ENCODE results near the gene EMP1. TPM values are rescaled to one million over a fixed set of nuclear protein-coding genes. Genes with fewer than 3 reads are reported as not detected.

EMP1 gene, protein sequence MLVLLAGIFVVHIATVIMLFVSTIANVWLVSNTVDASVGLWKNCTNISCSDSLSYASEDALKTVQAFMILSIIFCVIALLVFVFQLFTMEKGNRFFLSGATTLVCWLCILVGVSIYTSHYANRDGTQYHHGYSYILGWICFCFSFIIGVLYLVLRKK
- 33.4 and 40.3 TPM in 2 replicates for total RNA-seq (2014; rRNA removed; shearing (Covaris generic))

DNA sequence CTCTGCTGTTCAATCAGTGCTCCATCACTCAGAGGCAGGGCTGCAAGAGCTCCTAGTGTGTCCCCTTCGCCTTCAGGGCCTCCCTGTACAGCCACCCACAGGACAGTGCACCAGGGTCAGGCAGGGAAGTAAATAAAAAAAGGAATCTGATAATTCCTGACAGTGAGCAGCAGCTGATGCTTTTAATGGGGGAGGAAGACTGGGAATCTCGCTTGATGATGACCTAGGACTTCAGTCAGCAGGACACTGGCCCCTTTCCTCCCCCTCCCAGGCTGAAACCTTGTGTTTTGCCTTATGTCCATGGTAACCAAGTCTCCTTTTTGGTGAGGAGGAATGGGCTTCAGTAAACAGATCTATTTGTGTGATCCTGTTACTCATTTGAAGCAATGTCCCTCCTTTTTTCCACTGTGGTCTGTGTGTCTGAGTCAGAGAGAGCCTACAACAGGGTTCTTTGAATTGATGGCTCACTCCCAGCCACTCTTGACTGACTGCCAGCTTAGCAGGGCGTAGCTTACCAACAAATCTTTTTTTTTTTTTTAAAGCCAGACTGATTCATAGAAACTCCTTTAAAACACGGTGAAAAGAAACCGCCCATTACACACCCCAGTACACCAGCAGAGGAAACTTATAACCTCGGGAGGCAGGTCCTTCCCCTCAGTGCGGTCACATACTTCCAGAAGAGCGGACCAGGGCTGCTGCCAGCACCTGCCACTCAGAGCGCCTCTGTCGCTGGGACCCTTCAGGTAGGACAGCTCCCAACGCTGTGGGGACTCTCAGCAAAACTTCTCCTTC, at the start of gene EMP1:
Gene EMP1 (plus strand): TSS at position 597 of the 792 bp plus-strand sequence. CDS start 14,785 bp downstream, outside the sequence.
- DNase-seq (ENCODE audit: low spot score) = peak; percentile 98

DNA sequence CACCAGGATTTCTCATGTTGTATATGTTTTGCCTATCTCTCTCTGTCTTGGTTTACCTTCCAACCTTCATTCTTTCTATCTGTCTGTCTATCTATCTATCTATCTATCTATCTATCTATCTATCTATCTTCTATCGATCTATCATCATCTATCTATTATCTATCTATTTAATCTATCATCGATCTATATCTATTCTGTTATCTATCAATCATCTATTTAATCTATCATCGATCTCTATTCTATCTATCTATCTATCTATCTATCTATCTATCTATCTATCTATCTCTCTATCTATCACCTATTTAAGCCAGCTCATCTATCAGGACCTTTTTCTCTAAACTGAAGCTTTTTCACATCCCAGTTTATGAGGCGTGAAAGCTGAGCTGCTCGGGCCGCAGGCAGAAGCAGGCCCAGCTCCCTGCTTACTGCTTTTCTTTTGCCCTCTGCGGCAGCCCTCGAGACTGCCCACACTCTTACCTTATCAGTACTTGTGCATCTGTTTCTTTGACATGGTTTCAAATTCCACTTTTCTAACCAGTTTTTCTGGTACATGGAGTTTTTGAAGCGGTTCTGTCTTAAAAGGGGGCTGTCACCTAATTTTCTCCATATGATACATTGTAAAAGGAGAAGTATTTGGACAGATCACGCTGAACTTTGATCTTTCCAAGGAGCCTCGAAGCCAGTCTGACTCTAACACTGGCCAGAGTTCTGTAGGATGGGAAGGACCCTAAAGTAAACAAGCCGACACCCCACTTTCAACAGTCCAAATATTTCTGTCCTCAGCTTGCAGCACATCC, 48.6 kb upstream of the EMP1 start:
- DNase-seq (ENCODE audit: low spot score) = no peak

DNA sequence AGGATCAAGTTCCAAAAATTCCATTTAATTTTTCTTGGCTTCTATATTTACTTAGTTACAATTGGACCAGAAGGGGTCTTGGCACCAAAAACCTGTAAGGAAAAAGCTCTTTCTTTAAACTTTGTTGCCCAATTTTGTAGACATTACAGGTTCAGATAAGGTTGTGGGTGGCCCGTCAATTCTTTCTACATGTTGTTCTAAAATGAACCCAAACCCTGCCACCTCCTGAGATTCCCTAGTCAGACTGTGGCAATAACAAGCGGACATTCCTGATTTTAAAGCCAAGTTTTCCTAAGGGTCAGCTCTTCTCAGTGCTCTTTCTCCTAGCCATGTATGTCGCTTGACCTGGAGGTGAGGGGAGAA, 48.1 kb upstream of the EMP1 start:
- DNase-seq (ENCODE audit: low spot score) = no peak

DNA sequence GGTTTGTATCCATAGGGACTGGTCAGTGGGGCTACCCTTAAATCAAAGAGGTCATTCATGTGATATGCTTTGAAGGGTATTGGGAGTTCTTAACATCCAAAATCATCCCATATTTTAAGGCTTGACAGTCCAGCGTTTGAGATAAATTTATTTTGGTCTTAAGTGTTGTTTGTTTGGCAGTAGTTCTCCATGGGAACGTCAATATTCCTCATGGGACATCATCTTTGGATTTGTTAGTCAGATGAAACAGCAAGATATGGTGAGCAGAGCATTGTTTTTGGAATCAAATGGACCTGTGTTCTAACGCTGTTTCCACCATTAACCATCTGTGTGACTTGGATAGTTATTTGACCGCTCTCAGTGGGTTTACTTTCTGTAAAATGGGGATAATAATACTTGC, 47.1 kb upstream of the EMP1 start:
- DNase-seq (ENCODE audit: low spot score) = no peak

DNA sequence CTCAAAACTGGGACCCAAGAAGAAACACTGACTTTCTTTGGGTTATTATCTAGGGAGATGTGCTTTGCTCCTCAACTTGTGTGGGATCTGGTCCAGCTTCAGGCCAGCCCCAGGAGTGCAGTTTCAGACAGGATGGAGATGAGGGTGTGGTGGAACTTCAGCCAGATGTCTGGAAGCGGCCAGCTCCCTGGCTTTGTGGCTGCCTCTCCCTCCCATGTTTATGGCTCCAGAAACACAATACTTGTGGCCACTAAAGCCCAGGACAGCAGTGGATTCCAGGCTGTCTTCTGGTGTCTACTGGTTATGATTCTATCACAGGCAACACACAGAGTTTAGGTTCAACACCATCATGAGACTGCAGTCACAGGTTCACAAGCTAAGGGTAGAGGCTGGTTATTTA, 44.2 kb upstream of the EMP1 start:
- no peak for DNase-seq (ENCODE audit: low spot score)

DNA sequence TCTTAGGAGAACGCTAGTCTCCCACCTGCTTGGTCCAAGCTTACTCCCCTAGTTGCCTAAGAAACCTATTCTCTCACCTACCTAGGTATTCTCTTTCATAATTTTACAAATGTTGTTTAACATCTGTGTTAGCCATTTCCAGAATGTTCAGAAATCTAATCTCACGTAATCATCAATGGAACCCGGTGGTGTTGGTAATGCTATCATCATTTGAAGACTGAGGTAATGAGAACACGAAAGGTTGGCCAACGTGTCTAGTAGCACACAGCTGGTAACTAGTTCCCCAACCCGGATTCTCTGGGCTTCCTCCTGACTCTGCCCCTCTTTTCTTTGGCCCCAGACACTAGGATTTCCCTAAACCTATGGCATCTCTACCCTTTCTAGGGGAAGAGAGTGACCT, 43.8 kb upstream of the EMP1 start:
- no peak for DNase-seq (ENCODE audit: low spot score)

DNA sequence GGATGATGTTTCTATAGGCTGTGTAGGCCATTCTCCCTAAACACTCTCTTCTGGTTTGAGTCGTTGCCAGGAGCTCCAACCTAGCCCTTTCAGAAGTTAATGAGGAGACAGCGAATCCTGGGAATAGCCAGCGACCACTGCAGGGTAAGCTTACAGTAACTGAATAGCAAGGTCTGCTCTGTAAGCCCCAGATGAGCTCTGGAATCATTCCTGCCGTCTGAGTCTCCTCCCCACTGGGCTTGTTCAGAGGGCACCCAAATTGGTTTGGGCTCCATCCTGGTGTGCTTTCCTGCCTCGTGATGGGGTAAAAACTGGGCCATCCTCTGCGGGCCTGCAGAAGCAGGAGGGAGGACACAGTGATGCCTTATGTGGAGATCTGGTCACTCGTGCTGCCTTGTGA, 43.3 kb upstream of the EMP1 start:
- no peak for DNase-seq (ENCODE audit: low spot score)

DNA sequence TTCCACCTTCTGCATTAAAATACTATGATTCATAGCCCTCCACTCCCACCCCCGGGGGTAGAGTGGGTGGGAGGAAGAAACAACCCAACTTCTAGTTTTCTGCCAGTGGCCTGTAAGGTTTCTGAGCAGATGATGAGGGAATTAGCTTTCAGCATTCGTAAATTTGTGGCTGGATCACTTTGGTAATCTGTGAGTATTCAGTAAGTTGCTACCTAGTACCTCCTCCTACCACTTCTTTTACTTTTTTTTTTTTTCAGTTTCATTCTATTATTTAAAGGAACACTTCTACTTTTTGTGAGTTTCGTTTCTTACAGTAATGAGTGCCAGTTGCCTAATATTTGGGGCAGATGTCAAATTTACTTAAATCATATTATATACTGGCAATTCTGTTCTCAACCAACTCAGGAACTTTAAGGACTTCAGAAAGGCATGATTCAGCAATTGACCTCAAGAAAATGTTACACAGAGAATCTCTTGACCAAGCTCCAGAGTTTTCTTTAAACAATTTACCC, 42.4 kb upstream of the EMP1 start:
- no peak for DNase-seq (ENCODE audit: low spot score)

DNA sequence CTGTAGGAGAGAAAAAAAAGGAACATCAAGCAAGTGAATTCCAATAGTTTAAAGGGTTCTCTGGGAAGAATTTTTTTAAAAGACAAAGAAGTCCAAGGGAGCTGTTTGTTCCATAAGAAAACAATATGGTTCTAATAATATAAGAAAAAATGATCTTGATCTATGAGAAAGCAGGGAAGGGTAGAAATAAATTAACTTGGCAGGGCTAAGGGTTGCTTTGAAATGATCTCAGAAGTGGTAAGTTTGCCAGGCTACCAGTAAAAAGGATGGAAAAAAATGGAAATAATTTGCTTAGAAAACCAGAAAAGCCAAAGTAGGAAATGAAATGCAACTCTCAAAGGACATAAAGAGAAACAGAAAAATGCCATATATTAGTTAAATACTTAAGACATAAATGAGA, 41.7 kb upstream of the EMP1 start:
- no peak for DNase-seq (ENCODE audit: low spot score)

DNA sequence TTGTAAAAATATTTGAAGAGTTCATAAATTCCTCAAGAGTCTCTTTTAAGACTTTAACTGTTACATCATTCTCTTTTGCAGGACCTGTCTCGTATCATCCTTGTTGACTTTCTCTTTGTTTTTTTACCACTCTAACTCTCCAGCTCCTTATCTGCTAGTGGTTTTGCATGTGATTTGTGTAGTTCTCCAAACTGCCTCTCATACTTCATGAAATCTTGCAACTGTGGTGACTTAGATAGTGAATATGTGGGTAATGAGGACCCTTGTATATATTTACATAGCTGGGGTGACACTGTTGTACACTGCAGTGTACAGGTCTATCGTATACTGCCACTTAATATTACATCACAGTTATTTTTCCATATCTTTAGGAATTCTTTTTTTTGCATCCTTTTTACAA, 40.2 kb upstream of the EMP1 start:
- DNase-seq (ENCODE audit: low spot score) = no peak

DNA sequence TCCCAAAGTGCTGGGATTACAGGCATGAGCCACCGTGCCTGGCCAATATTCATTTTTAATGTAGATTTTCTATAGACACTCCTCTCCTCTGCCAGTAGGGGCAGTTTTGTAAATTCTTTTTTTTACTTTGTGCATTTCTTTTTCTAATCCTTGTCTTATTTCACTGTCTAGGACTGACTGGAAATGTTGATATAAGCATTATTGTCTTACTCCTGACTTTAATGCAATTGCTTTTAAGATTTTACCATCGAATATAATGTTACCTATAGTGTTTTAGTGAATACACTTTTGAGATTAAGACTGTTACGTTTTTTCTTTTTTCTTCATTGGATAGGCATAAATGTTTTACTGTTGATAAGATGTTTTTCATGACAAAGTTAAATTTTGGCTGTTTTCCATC, 35.4 kb upstream of the EMP1 start:
- peak; percentile 25 for DNase-seq (ENCODE audit: low spot score)

DNA sequence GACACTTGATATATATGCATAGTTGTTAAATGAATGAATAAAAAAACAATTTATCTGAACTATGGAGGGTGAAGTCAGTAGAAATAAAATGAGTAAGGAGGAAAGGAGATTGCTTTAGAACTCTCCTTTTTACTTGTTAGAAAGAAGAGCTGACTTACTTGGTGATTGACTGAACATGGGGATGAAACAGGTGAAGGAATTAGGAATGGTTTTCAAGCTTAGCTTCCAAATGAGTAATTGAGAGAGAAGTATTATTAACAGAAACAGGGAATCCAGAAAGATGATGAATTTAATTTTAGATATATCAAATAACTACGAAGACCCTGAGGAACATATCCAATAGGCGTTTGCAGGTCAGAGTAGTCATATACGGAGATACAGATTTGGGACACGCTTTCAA, 33.6 kb upstream of the EMP1 start:
- no peak for DNase-seq (ENCODE audit: low spot score)

DNA sequence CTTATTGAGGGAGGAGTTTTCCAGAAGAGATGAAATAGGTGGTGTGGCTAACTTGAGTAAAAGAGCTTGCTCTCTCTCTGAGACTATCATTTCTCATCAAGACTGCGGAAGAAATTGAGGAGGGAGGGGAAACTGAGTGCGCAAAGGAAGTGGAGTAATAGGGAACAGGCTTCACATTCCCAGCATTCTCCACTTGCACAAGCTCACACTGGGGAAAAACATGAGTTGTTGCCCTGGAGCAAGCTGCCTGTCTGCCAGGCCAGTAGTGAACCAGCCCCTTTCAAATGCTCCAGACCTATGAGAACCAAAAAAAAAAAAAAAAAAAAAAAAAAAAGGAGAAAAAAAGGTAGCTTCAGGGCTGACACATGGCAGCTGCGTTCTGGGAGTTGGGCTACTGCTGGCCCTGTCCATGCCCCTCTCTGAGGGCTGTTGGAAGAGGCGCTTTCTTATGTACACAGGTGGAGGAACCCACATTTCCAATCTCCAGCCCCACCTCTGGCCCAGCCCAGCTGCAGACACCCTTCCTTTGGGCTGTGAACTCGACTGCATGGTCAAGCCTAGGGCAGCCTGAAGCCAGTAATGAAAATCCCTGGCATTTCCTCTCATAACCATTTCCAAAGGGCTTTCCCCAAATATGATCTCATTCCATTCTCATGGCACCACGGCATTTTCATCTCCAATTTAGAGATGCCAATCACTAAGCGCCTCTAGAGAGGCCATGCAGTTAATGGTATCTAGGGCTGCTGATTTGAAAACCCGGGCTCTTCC, 32.5 kb upstream of the EMP1 start:
- DNase-seq (ENCODE audit: low spot score) = no peak

DNA sequence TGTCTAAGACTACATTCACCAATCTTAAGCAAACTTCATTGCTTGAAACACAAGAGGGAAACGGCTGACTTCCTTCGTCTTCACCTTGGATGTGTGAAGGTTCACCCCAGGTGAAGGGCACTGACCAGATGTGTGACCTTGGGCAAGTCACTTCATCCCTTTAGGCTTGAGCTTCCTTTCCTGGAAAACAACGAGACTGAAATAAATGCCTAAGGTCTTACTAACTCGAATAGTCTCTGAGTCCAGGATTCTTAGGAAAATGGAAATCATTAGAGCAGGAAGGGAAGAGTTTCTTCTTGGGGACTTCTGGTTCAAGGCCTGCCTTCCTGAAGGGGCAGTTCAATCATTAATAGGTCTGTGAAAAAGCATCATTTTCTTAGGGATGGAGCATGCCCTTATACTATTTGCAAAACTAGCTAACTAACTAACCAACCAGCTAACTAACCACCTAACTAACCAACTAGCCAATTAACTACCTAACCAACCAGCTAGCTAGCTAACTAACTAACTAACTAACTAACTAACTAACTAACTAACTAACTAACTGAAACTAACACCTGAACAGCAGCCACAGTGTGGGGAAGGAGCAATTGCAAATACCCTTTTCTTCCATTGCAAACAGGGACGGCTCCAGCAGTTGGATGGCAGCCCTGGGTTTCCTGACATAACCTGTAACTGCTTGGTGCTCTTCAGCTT, 31.5 kb upstream of the EMP1 start:
- DNase-seq (ENCODE audit: low spot score) = peak; percentile 23

DNA sequence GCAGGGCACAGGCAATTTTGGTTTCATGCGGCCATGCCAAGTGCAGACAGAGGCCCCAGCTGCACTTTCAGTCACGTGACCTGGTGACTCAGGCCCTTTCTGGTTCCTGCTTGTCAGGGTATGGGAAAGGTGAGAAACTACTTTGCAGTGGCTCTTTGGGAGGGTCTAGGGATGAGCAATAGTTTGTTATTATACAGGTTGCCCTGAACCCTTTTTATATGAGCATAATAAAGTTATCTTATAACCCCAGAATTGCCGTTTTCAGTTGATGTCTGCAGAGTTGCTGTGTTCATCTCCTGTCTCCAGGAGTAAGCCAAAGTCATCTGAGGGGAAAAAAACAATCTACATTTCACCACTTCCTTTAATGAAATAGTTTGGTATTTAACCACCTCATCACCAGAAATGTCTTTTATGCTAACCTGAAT, 30.9 kb upstream of the EMP1 start:
- DNase-seq (ENCODE audit: low spot score) = peak; percentile 86

DNA sequence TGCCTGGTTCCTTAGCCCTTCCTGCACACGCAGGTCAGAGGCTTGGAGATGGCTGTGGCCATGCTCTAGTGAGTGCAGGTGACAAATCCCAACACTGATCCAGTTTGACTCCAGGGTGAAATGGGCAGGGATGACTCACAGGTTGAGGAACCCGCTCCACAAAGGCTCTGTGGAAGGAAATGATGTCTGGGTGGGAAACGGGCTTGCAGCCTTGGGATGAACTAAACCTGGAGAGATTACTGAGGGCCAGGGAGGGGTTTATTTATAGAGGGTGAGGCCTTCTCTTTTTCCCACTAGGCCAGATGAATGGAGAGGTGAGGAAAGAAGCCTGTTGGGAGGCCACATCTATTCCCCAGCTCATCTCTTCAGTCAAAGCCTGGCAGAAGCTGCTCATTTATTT, 29.3 kb upstream of the EMP1 start:
- DNase-seq (ENCODE audit: low spot score) = peak; percentile 84

DNA sequence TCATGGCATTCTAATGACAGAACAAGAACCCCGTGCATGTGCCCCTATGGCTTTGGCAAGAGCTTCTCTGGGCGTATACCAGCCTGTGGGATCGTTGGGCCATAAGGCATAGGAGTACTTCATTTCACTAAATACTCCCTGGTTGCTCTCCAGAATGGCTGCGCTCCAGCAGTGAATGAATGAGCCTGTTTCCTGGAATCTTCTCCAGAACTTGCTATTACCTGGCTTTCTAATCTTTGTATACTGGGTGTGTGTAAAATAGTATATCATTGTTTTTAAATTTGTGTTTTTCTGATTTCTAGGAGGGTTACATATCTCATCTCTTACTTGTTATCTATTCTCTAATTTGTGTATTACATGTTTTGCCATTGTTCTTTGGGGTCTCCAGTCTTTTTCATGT, 28.6 kb upstream of the EMP1 start:
- no peak for DNase-seq (ENCODE audit: low spot score)

DNA sequence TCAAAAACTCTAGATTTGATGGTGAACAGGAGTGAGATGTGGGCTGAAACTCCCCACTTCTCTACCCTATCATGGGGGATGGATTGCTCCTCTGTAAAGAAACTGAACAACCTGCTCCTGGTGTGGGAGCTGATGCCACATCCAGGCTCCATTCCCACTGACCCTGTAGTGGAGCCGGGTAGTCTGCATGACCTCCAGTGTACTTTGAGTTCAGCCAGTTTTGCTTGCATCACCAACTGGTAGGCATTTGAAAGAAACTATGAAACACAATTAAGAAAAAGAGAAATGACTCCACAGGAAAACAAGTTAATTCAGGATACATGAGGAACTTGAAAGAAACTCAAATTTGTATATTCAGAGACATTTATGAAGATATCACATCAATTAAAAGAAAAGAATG, 27.3 kb upstream of the EMP1 start:
- no peak for DNase-seq (ENCODE audit: low spot score)

DNA sequence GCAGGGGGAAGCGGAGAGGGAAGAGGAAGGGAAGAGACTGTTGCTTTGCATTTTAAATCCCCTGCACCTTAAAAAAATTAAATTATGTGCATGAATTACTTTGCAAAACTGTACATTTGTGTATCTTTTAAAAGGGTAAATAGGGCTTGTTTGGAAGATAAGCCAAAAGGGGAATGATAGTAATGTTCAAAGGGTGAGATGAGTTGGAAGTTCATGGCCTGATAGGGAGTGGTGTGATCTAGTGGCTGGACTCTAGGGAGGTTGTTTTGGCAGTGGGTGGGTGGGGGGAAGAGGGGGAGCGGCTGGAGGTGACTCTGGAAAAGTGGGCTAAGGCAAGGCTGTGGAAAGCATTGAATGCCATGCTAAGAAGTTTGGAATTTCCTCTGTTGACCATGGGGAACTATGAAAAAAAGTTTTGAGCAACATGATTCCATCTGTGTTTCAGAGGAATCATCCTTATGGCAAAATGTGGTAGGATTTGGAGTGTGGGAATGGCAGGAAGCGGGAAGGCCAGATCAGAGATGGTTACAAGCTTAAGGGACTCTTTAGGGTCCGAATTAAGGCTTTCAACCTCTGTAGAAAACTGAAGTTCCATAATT, 25.5 kb upstream of the EMP1 start:
- DNase-seq (ENCODE audit: low spot score) = no peak
